ENCODE data around the gene MRPL4.

The MRPL4 gene

DNA sequence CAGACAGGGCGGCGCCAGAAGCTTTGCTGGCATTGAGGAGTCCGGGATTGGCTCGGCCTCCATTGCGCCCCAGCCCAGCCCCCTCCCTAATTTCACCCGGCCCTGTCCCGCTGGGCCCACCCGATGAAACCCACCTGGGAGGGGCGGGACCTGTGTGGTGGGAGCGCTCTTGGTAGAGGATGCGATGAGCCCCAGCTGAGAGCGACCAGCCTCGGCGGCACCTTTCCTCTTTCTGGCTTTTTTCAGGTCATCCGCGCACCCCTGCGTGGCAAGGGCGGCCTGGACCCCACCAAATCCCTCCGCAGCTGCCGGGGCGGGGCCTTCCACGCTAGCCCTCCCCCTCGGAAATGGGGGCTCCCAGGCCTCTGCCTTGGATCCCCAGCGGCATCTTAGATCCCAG is 57.4 kb downstream of the MRPL4 start, which contains the start of gene ZGLP1:
ZGLP1 (minus strand) TSS at position 393 of the 400 bp plus-strand sequence.
- no peak for DNase-seq (ENCODE audit: low read depth in 1 of 2, low spot score in 1 of 2)
